Transverse colon (tissue), 4 donors: ENCODE measurements around the gene SLC51A.

Experiments used
- POLR2A ChIP-seq: fragments of 450-650 bp; IDR thresholded peaks from one replicate; pipeline ENCODE4 v1.6.1; 2016; ENCODE audit warnings: antibody characterized with exemption, mild to moderate bottlenecking, moderate library complexity
- POLR2AphosphoS5 ChIP-seq, 3 donors: sonication (generic); formaldehyde crosslinking; IDR thresholded peaks; one replicate each; pipeline ENCODE4 v1.6.1; 2016; ENCODE audit warnings: antibody characterized with exemption in 3 of 3
- TF ChIP-seq, protein P1 (sequence below), 5 experiments: fragments of 200-600 bp in 3 of 5; fragments of 450-650 bp in 2 of 5; sonication (generic) in 3 of 5; IDR thresholded peaks; 1 replicate in 2 of 5; 2 replicates in 3 of 5; pipeline ENCODE4 v1.5.1; 2016 to 2017; ENCODE audit warnings: antibody characterized with exemption in 5 of 5, inconsistent platforms in 3 of 5, mild to moderate bottlenecking in 2 of 5, moderate library complexity in 1 of 5

GRCh38 chr3:196235452-196236122 is 19.3 kb downstream of the SLC51A start:
- TF ChIP-seq POLR2A (no peak), POLR2AphosphoS5 (IDR thresholded peaks at IDR 0.05) (no peak)
- TF ChIP-seq, protein P1, sequence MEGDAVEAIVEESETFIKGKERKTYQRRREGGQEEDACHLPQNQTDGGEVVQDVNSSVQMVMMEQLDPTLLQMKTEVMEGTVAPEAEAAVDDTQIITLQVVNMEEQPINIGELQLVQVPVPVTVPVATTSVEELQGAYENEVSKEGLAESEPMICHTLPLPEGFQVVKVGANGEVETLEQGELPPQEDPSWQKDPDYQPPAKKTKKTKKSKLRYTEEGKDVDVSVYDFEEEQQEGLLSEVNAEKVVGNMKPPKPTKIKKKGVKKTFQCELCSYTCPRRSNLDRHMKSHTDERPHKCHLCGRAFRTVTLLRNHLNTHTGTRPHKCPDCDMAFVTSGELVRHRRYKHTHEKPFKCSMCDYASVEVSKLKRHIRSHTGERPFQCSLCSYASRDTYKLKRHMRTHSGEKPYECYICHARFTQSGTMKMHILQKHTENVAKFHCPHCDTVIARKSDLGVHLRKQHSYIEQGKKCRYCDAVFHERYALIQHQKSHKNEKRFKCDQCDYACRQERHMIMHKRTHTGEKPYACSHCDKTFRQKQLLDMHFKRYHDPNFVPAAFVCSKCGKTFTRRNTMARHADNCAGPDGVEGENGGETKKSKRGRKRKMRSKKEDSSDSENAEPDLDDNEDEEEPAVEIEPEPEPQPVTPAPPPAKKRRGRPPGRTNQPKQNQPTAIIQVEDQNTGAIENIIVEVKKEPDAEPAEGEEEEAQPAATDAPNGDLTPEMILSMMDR (IDR thresholded peaks at IDR 0.05): no peak
